ENCODE results near the gene SEMA6B.

SEMA6B gene

DNA sequence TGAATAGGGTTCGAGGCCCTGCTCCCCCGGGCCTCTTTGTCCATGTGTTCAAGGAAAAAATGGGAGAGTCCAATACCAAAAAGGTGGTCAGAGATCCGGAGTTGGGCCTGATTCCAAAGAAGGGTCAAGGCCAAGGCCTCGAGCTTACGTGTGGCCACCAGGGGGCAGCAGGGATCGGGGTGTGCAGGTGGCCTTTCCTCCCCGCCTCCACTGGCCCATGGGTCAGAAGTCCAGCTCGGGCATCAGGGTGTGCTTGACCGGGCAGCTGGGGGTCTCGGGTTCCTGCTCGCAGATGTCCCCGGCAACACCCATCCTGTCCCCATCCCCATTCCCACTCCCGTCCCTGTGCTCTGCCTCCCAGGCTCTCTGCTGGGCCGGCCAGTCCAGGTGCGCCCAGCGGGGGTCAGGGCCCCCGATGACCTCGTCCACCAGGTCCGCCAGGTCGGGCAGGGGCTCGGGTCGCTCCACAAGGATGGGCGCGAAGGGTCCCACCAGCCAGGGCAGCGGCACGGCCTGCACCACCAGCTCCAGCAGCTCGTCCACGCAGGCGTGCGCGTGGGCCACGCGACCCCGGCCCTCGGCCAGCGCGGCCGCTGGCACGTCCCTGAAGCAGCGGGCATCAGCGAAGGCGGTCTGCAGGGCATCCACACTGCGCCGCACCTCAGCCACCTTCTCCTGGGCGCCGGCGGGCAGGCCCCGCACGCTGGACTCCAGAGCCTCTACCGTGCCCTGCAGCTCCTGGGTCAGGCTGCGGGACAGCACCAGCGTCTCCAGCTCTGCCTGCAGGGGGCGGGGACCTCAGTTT is 36.0 kb downstream of the SEMA6B start:
- Histone ChIP-seq H3K36me3 (ENCODE audit: insufficient read depth) (no peaks in the 10 kb centered on the region), H3K4me2 (no peak overlapping the region), H3K4me3 (IDR thresholded peaks at IDR 0.05; ENCODE audit: insufficient read depth, low read depth, low read length) (no peak overlapping the region), H3K27me3 (ENCODE audit: insufficient read depth, low read depth) (peaks cover 66% of the 10 kb centered on the region), H3K9ac (no peak overlapping the region), H3K27ac (no peak overlapping the region), H3K79me2 (ENCODE audit: insufficient read depth, low read depth) (no peaks in the 10 kb centered on the region), H4K20me1 (ENCODE audit: insufficient read depth) (no peaks in the 10 kb centered on the region), H3K4me1 (ENCODE audit: low read depth, poor library complexity, severe bottlenecking) (no peaks in the 10 kb centered on the region), H2AFZ (ENCODE audit: low read depth) (no peak overlapping the region)
- TF ChIP-seq, protein P1, sequence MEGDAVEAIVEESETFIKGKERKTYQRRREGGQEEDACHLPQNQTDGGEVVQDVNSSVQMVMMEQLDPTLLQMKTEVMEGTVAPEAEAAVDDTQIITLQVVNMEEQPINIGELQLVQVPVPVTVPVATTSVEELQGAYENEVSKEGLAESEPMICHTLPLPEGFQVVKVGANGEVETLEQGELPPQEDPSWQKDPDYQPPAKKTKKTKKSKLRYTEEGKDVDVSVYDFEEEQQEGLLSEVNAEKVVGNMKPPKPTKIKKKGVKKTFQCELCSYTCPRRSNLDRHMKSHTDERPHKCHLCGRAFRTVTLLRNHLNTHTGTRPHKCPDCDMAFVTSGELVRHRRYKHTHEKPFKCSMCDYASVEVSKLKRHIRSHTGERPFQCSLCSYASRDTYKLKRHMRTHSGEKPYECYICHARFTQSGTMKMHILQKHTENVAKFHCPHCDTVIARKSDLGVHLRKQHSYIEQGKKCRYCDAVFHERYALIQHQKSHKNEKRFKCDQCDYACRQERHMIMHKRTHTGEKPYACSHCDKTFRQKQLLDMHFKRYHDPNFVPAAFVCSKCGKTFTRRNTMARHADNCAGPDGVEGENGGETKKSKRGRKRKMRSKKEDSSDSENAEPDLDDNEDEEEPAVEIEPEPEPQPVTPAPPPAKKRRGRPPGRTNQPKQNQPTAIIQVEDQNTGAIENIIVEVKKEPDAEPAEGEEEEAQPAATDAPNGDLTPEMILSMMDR (conservative IDR thresholded peaks at IDR 0.05; ENCODE audit: low read depth, low read length), result peak; percentile 76

DNA sequence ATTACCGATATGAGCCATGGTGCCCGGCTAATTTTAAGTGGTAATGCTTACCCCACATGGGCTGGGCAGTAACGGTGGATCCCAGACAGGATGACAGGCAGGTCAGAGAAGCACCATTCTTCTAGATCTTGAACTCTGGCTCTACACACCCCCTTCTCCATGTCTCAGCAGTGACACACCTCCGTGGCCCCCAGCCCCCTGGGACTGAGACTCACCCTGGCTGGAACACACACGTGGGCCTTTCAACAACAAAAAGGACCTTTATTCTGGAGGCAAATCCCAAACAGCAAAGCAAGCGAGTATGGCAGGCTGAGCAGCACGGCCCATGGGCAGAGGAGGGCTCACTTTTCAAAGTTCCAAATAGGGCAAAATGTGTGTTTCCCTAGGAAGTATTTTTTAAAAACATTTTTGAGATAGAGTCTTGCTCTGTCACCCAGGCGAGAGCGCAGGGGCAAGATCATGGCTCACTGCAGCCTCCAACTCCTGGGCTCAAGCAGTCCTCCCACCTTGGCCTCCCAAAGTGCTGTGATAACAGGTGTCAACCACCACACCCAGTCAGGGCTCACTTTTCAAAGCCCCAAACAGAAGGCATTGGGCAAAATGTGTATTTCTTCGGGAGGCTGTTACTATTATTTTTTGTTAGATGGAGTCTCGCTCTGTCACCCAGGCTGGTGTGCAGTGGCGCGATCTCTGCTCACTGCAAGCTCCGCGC is 37.0 kb downstream of the SEMA6B start:
- Histone ChIP-seq H3K4me1 (ENCODE audit: low read depth, poor library complexity, severe bottlenecking) (no peaks in the 10 kb centered on the region), H3K79me2 (ENCODE audit: insufficient read depth, low read depth) (no peaks in the 10 kb centered on the region), H3K27me3 (ENCODE audit: insufficient read depth, low read depth) (peaks cover 72% of the 10 kb centered on the region), H3K4me2 (no peak overlapping the region), H3K36me3 (ENCODE audit: insufficient read depth) (no peaks in the 10 kb centered on the region), H4K20me1 (ENCODE audit: insufficient read depth) (no peaks in the 10 kb centered on the region), H3K9ac (no peak overlapping the region), H3K4me3 (IDR thresholded peaks at IDR 0.05; ENCODE audit: insufficient read depth, low read depth, low read length) (no peak overlapping the region), H3K27ac (no peak overlapping the region), H2AFZ (ENCODE audit: low read depth) (no peak overlapping the region)
- TF ChIP-seq, protein P1 (conservative IDR thresholded peaks at IDR 0.05; ENCODE audit: low read depth, low read length), result no peak

DNA sequence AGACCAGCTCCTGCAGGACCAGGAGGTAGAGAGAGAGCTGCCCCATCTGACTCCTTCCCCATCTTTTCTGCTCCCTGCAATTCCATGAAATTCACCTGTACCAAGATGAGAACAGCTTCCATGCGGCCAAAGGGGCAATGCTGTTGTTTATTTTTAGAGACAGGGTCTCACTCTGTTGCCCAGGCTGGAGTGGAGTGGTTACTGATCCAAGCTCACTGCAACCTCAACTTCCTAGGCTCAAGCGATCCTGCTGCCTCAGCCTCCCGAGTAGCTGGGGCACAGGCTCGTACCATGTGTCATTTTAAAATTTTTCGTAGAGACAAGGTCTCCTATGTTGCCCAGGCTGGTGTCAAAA is 37.6 kb downstream of the SEMA6B start:
- Histone ChIP-seq H3K4me3 (IDR thresholded peaks at IDR 0.05; ENCODE audit: insufficient read depth, low read depth, low read length) (no peak overlapping the region), H2AFZ (ENCODE audit: low read depth) (no peak overlapping the region), H4K20me1 (ENCODE audit: insufficient read depth) (no peaks in the 10 kb centered on the region), H3K4me2 (no peak overlapping the region), H3K27ac (no peak overlapping the region), H3K79me2 (ENCODE audit: insufficient read depth, low read depth) (no peaks in the 10 kb centered on the region), H3K36me3 (ENCODE audit: insufficient read depth) (no peaks in the 10 kb centered on the region), H3K27me3 (ENCODE audit: insufficient read depth, low read depth) (peaks cover 71% of the 10 kb centered on the region), H3K4me1 (ENCODE audit: low read depth, poor library complexity, severe bottlenecking) (no peaks in the 10 kb centered on the region), H3K9ac (no peak overlapping the region)
- TF ChIP-seq, protein P1 (conservative IDR thresholded peaks at IDR 0.05; ENCODE audit: low read depth, low read length), result no peak

DNA sequence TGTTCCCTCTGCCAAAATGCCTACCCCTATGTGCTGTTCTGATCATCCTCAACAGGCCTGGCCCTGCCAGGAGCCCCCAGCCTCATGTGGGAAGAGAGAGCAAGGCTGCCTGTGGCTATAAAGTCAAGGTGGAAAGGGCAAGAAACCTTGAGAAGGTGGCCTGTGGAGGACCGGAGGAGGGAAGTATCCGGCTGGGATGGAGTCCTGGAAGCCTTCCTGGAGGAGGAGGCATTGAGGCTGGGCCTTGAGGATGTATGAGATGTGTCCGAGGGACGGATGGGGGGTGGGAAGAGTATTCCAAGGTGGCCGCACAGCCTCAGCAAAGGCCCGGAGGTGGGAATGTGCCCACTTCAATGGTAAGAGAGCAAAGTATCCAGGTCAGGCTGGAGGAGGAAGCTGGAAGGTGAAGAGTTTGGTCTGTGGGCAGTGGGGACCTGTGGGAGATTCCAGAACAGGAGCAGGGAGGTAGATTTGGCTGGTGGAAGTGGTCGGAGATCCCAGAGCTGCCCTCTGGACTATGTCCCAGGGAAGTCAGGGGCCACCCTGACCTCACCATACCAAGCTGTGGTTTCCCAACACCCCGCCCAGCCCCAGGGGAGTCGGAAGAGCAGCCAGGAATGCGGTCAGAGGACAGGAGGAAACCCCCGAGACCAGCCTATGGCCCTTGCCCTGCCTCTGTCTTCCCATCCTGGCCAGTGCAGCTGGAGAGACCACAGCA is 38.2 kb downstream of the SEMA6B start:
- no peaks in the 10 kb centered on the region for H3K4me1 ChIP-seq (ENCODE audit: low read depth, poor library complexity, severe bottlenecking)
- no peak overlapping the region for H3K9ac ChIP-seq
- peaks cover 70% of the 10 kb centered on the region for H3K27me3 ChIP-seq (ENCODE audit: insufficient read depth, low read depth)
- no peaks in the 10 kb centered on the region for H4K20me1 ChIP-seq (ENCODE audit: insufficient read depth)
- no peaks in the 10 kb centered on the region for H3K79me2 ChIP-seq (ENCODE audit: insufficient read depth, low read depth)
- no peak overlapping the region for H3K4me3 ChIP-seq (IDR thresholded peaks at IDR 0.05; ENCODE audit: insufficient read depth, low read depth, low read length)
- no peaks in the 10 kb centered on the region for H3K36me3 ChIP-seq (ENCODE audit: insufficient read depth)
- H3K4me2 ChIP-seq, result no peak overlapping the region
- H3K27ac ChIP-seq, result no peak overlapping the region
- H2AFZ ChIP-seq (ENCODE audit: low read depth), result no peak overlapping the region
- TF ChIP-seq, protein P1 (conservative IDR thresholded peaks at IDR 0.05; ENCODE audit: low read depth, low read length), result no peak
